ENCODE data around the gene KIF5C.

The KIF5C gene

DNA sequence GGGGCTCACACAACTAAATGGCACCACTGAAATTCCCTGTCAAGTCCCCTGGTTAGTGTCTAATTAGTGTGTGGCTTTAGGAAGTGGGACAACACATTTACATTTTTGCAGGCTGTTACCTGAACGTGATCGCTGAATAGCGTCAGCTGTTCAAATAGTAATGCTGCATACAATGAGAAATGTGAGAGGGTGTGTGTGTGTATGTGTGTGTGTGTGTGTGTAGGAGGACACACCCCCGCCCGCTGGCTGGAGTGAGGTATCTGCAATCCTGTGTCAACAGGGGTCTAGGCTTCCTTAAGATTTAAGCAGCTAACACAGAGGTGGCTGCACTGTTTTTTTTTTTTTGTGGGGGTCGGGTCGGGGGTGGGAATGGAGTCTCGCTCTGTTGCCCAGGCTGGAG lies 158.7 kb downstream of the KIF5C start:
- in situ Hi-C loops (cut with MboI; ENCODE audit: low sequenced_read_pairs) = no loop called here

- in situ Hi-C loops (cut with MboI; ENCODE audit: low sequenced_read_pairs) = no loop called here
These were observed 159.4 kb downstream of the KIF5C start for GRCh38 chr2:149034406-149034805.

- in situ Hi-C loops (cut with MboI; ENCODE audit: low sequenced_read_pairs) = no loop called here
These were observed 161.7 kb downstream of the KIF5C start for GRCh38 chr2:149036507-149037293.

DNA sequence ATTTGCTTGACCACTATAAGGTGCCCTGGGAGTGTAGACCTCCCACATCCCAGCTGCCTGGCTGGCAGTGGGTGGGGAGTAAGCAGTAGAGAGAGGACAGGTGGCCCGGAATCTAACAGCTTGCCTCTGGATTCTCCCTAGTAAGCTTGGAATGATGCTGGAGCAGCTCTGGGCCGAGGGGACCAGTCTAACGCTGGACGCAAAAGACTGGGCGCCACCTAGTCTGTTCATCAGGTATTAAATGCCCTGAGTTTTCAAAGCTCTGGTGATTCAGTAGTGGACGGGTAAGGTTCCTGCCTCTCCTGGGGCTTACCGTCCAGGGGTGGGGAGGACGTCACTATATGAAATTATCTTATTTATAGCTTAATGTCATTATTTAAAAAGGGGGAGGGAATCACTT lies 162.8 kb downstream of the KIF5C start:
- in situ Hi-C loops (cut with MboI; ENCODE audit: low sequenced_read_pairs) = no loop called here

- in situ Hi-C loops (cut with MboI; ENCODE audit: low sequenced_read_pairs) = no loop called here
These were observed 163.6 kb downstream of the KIF5C start, which contains the start of gene LYPD6B for GRCh38 chr2:149038442-149039212. Gene LYPD6B, plus strand, starts transcription at chr2:149038699. Its CDS starts 92,250 bp downstream, at chr2:149130949.

- in situ Hi-C loops (cut with MboI; ENCODE audit: low sequenced_read_pairs) = no loop called here
These were observed 164.2 kb downstream of the KIF5C start for GRCh38 chr2:149039213-149039724.

DNA sequence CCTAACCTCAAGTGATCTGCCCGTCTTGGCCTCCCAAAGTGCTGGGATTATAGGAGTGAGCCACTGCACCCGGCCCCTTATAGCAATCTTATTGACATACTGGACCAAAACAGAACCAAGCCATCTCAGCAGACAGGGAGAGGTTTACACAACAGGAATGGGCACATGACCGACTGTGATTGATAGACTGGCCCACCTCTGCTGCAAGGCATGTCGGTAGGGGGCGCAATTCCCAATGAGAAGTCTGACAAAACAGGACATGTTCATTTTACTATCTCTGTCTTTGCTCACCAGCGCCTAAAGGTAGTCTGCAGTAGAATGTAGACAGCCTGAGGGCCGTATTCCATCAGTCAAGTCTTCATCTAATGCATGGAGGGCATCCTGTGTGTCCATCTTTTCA lies 165.4 kb downstream of the KIF5C start:
- in situ Hi-C loops (cut with MboI; ENCODE audit: low sequenced_read_pairs) = no loop called here

DNA sequence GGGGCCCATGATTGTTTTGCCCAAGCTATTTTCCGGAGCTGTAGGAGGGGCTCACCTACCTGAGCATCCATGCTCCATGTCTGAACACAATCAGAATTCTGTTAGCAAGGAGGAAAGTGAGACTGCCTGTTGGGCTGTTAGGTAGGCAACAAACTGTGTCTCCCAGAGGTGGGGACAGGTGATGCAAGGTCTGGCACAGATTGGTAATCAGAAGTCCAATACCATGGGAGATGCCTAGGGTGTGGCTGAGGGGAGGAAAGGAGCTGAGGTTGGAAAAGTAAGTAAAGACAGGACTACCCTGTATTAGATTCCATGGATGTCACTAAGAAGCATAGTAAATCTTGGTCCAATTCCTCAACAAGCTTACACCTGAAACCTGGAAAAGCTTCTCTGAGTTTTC lies 166.5 kb downstream of the KIF5C start:
- in situ Hi-C loops (cut with MboI; ENCODE audit: low sequenced_read_pairs) = no loop called here

DNA sequence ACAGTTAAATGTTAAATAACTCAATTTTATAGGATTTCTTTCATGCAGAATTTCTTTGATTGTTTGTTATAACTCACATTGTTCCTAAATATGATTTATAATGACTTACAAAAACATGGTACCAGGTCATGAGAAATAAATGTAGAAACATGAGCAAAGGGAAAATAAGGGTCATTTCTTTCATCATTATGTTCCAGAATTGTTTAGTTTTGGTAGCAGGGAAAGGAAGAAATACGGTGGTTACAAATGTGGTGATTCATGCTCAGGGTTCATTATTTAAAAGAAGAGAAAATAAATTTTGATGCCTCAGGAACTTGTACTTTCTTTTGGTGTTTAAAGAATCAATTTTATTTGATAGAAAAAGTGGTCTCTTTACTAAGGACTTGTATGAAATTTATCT lies 167.9 kb downstream of the KIF5C start:
- in situ Hi-C loops (cut with MboI; ENCODE audit: low sequenced_read_pairs) = no loop called here

DNA sequence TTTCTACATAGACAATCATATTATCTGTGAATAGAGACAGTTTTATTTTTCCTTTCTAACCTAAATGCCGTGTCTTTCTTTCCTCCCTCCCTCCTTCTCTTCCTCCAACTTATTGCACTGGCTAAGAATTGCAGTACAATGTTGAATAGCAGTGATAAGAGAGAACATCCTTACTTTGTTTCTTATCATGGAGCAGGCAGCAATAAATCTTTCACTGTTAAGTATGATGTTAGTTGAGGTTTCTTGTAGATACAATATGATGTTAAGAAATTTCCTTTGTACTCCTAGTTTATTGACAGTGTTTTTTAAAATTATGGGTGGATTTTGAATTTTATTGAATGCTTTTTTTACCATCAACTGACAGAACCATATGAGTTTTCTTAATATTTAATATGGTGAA lies 169.5 kb downstream of the KIF5C start:
- in situ Hi-C loops (cut with MboI; ENCODE audit: low sequenced_read_pairs) = no loop called here

DNA sequence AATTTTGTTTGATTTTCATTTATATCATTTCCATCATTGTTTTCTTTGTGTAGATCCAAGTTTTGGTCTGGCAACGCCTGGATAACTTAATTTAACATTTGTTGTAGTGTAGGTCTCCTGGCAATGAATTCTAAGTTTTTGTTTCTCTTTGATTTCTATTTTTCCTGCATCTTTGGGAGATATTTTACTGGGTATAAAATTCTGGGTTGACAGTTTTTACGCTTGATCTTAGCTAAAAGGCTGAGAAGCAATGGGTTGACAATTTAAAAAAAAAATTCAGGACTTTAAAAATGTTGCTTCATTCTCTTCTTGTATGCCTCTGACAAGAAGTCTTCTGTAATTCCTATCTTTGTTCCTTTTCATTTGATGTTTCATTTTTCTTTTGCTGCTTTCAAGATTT lies 172.1 kb downstream of the KIF5C start:
- in situ Hi-C loops (cut with MboI; ENCODE audit: low sequenced_read_pairs) = no loop called here

GRCh38 chr2:149049142-149049541 lies 174.1 kb downstream of the KIF5C start:
- in situ Hi-C loops (cut with MboI; ENCODE audit: low sequenced_read_pairs) = no loop called here

DNA sequence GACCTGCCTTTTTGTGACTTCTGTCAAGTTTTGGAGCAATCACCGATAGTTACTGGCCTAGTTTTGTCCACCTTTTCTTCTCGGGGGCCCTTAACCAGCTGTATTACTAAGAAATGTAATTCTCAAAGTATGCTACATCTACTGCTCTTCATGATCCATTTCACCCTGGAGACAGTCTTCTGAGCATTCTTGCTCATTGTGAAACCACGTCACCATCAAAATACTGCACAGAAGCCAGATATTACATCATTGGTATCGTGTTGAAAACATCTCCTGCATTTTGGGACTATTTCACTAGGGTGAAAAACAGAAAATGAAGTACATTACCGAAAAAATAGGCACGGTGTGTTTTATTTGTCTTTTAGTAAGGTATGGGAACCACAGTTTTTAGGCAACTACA lies 175.2 kb downstream of the KIF5C start:
- in situ Hi-C loops (cut with MboI; ENCODE audit: low sequenced_read_pairs) = no loop called here

GRCh38 chr2:149055751-149056150 lies 180.7 kb downstream of the KIF5C start:
- in situ Hi-C loops (cut with MboI; ENCODE audit: low sequenced_read_pairs) = no loop called here

DNA sequence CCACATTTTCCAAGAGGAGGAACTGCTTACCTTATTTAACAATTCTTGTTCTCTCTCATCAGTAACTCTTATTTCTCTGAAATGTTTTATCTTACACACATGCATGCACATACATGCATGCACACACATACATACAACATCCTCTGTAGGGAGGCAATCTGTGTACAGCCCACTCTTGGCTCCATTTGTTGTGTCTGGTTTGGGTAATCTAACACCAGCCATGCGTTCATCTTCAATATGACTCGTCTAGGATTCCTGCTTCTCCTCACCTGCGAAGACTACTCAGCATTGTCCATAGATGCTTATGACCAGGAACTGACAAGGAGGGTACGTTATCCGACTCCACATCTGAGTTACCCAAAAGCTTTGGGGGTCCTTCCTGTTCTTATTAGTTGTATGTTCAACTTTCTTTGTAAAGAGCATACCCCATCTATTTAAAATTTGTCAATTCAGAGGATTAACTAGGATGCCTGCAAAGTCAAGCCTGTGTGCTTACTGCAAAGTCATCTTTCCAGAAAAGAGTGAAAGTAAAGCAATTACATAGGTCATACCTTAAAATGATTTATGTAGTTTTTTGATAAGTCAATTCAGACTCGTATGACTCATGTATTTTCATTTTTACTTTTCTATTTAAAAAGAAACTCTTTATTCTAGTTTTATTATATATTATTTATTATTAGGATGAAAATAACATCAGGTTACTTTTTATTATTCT lies 181.7 kb downstream of the KIF5C start:
- in situ Hi-C loops (cut with MboI; ENCODE audit: low sequenced_read_pairs) = no loop called here

DNA sequence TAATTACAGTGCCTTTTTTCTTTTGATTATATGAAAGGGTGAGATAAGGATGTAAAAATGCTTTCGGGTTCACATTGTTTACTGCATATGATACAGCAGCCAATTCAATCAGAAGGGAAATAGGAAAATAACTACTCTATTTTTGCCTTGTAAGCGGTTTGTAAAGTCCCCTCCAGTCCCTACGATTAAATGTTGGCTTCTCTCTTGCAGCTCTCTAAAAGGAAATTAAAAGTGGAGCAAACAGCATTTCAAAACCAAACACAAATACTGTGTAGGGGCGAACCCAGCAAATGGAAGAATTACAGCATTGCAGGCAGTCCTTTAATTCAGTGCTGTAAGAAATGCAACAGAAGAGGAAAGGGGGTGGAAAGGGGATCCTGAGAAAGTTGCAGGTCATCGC lies 182.4 kb downstream of the KIF5C start:
- in situ Hi-C loops (cut with MboI; ENCODE audit: low sequenced_read_pairs) = no loop called here

GRCh38 chr2:149058936-149059335 lies 183.9 kb downstream of the KIF5C start:
- in situ Hi-C loops (cut with MboI; ENCODE audit: low sequenced_read_pairs) = no loop called here

DNA sequence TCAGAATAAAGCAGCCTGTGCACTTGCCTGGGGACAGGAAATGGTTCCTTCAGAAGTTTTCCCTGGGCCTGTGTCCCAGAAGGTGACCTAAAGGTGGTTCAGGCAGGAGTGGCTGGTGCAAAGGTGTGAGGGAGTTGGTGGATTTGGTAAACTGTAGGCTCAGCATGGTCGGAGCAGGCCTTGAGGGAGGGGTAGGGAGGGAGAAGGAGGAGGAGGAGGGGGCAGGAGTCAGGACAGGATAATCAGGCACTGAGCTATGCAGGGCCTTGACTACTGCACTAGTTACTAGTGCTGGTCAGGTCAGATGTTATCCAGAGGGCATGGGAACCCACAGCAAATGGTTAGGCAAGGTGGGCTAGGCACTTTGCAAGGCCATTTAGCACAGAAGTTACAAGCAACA lies 184.8 kb downstream of the KIF5C start:
- in situ Hi-C loops (cut with MboI; ENCODE audit: low sequenced_read_pairs) = no loop called here

DNA sequence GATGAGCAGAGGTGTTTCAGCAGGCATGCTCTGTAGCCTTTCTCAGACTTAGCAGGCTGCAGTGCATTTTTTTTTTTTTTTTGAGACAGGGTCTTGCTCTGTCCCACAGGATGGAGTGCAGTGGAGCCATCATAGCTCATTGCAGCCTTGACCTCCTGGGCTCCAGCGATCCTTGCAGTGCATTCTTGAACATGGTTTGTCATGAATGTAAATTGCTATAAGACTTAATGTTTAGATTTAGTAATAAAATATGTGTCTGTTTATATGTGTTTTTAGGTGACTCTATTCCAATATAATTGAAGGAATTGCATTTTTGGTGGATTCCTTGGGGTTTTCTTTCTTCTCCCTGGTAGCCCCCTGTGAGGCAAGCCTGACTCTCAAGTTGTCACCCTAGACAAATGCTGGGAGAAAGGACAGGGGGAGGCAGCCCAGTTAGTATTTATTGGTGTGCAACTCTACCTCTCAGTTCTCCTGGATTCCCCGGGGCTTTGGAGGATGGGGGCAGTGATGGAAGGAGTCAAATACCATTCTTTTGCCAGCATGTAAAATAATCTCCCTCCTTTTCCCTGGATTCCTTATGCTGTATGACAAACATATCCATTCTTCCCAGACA lies 186.2 kb downstream of the KIF5C start:
- in situ Hi-C loops (cut with MboI; ENCODE audit: low sequenced_read_pairs) = no loop called here

GRCh38 chr2:149062531-149062930 lies 187.5 kb downstream of the KIF5C start:
- in situ Hi-C loops (cut with MboI; ENCODE audit: low sequenced_read_pairs) = no loop called here

- in situ Hi-C loops (cut with MboI; ENCODE audit: low sequenced_read_pairs) = no loop called here
These were observed 188.2 kb downstream of the KIF5C start for GRCh38 chr2:149063177-149063576.

Data from HL-60/S4 treated with phorbol 12-myristate 13-acetate at 8.2 ng/mL for 4 days and 3 days (cell line).